AG09319 (cell line): ENCODE measurements around the gene FNBP1L.
A peak's percentile ranks its signal among the peaks of the same experiment; 100 is the strongest.

Experiments used
- DNase-seq: peaks from one replicate; pipeline ENCODE4 v3.0.0-alpha.2; 2010; ENCODE audit warnings: low read depth; ENCODE audit errors: extremely low read depth
- CTCF ChIP-seq: IDR thresholded peaks from 2 replicates; pipeline ENCODE4 v1.5.1; 2011; ENCODE audit warnings: low read depth, mild to moderate bottlenecking, inconsistent platforms, low read length, moderate library complexity

FNBP1L gene

GRCh38 chr1:93576346-93576745, 128.4 kb downstream of the FNBP1L start:
- no peak for TF ChIP-seq CTCF
- peak; percentile 64 for DNase-seq

- no peak for DNase-seq
- TF ChIP-seq CTCF = no peak
Measured at GRCh38 chr1:93576746-93577145, 128.8 kb downstream of the FNBP1L start.

- no peak for TF ChIP-seq CTCF
- no peak for DNase-seq
Measured at GRCh38 chr1:93577536-93578432, 129.9 kb downstream of the FNBP1L start.

- no peak for DNase-seq
- no peak for TF ChIP-seq CTCF
Measured at GRCh38 chr1:93578433-93578830, 130.5 kb downstream of the FNBP1L start.

- TF ChIP-seq CTCF = no peak
- DNase-seq = no peak
Measured at GRCh38 chr1:93578911-93579825, 131.2 kb downstream of the FNBP1L start.

GRCh38 chr1:93579891-93580290, 132.0 kb downstream of the FNBP1L start:
- DNase-seq = peak; percentile 83
- no peak; the same call in 1 of the 2 replicates for TF ChIP-seq CTCF
